ENCODE results near the gene PDE4D.

Gene PDE4D

DNA sequence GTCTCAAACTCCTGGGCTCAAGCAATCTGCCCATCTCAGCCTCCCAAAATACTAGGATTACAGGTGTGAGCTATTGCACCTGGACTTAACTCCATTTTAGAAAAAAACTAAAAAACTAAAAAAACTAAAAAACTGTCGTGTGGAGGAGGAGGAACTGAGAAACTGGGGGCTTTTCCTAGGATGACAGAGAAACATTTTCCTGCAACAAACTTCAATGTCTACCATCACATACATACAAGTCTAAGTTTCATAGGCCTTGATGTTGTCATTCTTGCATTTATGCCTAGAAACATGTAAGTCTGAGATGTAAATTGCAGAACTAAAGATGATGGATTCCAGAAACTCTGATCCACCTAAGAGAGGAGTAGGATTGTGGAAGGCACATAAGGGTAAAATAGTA is 753.8 kb downstream of the PDE4D start:
- TF ChIP-seq ZFX (IDR thresholded peaks at IDR 0.05; ENCODE audit: borderline replicate concordance), result no peak
- TF ChIP-seq, protein P1, sequence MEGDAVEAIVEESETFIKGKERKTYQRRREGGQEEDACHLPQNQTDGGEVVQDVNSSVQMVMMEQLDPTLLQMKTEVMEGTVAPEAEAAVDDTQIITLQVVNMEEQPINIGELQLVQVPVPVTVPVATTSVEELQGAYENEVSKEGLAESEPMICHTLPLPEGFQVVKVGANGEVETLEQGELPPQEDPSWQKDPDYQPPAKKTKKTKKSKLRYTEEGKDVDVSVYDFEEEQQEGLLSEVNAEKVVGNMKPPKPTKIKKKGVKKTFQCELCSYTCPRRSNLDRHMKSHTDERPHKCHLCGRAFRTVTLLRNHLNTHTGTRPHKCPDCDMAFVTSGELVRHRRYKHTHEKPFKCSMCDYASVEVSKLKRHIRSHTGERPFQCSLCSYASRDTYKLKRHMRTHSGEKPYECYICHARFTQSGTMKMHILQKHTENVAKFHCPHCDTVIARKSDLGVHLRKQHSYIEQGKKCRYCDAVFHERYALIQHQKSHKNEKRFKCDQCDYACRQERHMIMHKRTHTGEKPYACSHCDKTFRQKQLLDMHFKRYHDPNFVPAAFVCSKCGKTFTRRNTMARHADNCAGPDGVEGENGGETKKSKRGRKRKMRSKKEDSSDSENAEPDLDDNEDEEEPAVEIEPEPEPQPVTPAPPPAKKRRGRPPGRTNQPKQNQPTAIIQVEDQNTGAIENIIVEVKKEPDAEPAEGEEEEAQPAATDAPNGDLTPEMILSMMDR (IDR thresholded peaks at IDR 0.05), result no peak
- H3K27ac ChIP-seq, result no peak overlapping the region

DNA sequence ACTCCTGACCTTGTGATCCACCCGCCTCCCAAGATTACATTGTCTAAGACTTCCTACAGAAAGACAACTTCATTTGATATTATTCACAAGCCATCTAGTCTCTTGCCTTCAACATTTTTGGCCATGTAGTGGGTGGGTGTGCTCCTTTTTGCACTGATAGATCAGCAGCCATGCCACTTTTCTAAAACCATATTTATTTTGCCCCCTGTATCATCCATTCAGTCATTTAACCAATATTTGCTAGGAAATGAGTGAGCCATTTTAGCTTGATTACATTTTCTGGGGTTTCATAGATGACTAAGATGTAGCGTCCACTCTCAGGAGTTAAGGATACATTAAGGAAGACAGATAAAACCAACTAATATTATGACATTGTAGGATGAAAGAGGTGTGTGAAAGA is 755.0 kb downstream of the PDE4D start:
- no peak overlapping the region for H3K27ac ChIP-seq
- TF ChIP-seq, protein P1 (IDR thresholded peaks at IDR 0.05), result no peak
- no peak for TF ChIP-seq ZFX (IDR thresholded peaks at IDR 0.05; ENCODE audit: borderline replicate concordance)

DNA sequence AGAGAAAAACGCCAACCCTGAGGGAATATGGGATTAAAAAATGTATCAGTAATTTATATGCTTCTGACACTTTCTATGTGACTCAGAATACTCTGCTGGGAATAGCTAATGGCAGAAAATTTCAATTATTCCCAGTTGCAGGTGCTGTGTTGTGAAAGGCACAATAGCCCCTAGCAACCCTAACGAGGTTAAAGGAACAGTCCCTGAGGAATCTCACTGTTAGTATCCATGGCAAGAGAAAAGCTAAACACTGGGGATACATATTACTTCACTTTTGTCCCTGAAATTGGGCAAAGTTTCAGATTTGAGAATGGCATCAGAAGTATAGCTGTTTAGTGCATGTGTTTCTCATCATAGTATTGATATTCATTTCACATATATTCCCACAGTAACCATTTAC is 755.7 kb downstream of the PDE4D start:
- TF ChIP-seq ZFX (IDR thresholded peaks at IDR 0.05; ENCODE audit: borderline replicate concordance), result no peak
- TF ChIP-seq, protein P1 (IDR thresholded peaks at IDR 0.05), result no peak
- H3K27ac ChIP-seq, result no peak overlapping the region

DNA sequence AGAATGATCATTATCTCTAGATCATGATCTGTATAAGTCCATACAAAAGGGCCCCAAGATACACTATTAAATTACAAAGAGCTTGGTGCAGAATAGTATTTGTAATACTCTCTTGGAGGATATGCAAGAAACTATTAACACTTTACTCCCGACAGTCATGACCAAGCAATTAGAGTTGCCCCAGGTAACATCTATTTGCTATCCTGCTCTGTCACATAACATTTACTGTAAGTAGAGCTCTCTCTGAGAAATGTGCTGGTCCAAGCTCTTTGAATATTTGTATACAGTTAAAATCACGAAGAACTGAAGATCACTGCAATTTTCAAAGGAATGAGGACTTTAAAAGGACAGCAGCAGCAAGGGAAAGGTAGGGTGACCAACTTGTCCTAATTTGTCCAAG is 757.0 kb downstream of the PDE4D start:
- no peak overlapping the region for H3K27ac ChIP-seq

DNA sequence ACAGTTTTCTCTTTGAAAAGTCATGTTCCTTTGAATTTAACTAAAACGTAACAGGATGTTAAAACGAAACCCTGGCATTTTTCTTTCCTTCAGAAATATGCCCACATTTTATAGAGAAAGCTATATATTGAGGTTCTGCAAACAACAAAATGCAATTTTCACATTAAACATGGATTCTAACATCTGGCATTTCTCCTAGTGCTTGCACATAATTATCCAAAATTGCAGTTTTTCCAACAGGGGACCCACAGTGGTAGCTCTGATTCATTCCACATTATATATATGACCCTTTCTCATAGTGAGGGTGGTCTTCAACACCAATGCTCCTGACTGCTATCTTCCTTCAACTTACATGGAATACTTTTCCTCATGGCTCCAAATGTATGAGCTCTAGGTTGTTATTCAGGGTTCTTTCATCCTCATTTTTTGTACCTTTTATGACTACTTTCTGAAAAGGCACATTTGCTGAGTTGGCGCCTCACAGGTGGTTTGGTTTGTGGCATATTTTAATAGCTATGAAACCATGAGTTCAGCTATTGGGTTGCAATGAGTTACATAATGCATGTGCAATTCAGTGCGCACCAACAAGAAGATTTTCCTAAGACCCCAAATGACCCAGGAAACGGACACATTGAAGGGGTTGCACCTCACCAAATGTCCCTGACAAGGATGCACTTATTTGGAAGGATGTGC is 758.9 kb downstream of the PDE4D start:
- H3K27ac ChIP-seq, result no peak overlapping the region
- no peak for TF ChIP-seq ZFX (IDR thresholded peaks at IDR 0.05; ENCODE audit: borderline replicate concordance)
- TF ChIP-seq, protein P1 (IDR thresholded peaks at IDR 0.05), result no peak

More for the DNA sequence above, 757.0 kb downstream of the PDE4D start:
- TF ChIP-seq ZFX (IDR thresholded peaks at IDR 0.05; ENCODE audit: borderline replicate concordance), result no peak
- TF ChIP-seq, protein P1 (IDR thresholded peaks at IDR 0.05), result no peak

DNA sequence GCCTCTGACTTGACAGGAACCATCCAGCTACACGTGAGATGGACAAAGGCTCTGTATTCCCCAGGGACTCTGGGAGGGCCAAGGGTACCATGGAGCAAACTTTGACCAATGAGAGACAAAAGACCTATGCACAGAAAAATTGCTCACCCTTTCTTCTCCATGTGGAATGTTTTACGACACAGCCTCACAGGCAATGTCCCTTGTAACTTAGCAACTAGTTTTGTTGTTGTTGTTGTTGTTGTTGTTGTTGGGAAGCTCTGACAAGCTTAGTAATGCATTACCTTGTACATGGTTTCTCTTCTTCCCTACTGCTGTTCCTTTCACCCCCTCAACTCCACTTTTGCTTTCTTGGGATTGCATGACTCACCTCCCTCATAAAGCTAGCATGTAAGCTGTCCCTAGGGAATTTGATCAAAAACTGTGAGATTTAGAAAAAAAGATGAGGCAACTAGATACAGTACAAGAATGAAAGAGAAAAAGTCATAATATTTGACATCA is 759.7 kb downstream of the PDE4D start:
- H3K27ac ChIP-seq, result no peak overlapping the region
- TF ChIP-seq, protein P1 (IDR thresholded peaks at IDR 0.05), result no peak
- no peak for TF ChIP-seq ZFX (IDR thresholded peaks at IDR 0.05; ENCODE audit: borderline replicate concordance)

DNA sequence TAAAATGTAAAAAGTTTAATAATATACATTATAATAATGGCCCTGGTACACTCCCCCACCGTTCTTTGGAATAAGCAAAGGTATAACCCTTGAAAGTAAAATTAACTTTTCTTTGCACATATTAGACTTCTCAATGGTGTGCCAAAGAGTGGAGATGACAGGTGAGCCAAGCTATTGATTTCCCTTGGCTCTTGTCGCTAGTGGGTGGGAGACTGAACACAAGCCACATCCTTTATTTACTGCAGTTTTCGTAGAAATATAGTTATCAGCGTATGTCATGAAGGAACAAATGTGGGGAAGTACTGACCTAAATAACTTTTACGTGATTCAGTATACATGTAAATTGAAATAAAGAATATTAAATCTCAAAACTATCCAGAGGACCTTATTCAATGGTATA is 761.4 kb downstream of the PDE4D start:
- no peak overlapping the region for H3K27ac ChIP-seq
- TF ChIP-seq ZFX (IDR thresholded peaks at IDR 0.05; ENCODE audit: borderline replicate concordance), result no peak
- TF ChIP-seq, protein P1 (IDR thresholded peaks at IDR 0.05), result no peak

All from 22Rv1 (cell line).